SK-N-SH treated with all-trans-retinoic acid at 6 μM for 48 hours (cell line): ENCODE measurements around the gene PIKFYVE.
"Not testable (repeated sequence)": the region's sequence is repeated elsewhere in the genome, so short reads cannot be mapped to it uniquely, and the experiment has no call there.

Experiments
- ATAC-seq: fragments of 200-7000 bp; cut with Tn5 transposase; 3 replicates; pipeline ENCODE4 v1.9.1; 2020; ENCODE audit warnings: mild to moderate bottlenecking, moderate library complexity
- ARNTL ChIP-seq: fragments of 450-650 bp; formaldehyde crosslinking; IDR thresholded peaks from 2 replicates; pipeline ENCODE4 v1.5.0; 2020; ENCODE audit warnings: low read depth, mild to moderate bottlenecking, moderate library complexity, borderline replicate concordance
- BACH2 ChIP-seq: fragments of 250-450 bp; sonication (Bioruptor Pico); IDR thresholded peaks from 2 replicates; pipeline ENCODE4 v1.9.0; 2021; ENCODE audit warnings: mild to moderate bottlenecking, borderline replicate concordance
- CREB5 ChIP-seq: fragments of 250-450 bp; sonication (Bioruptor Pico); IDR thresholded peaks from 2 replicates; pipeline ENCODE4 v1.5.1; 2020; ENCODE audit warnings: low read depth, mild to moderate bottlenecking, moderate library complexity
- CSDC2 ChIP-seq: fragments of 250-450 bp; sonication (Bioruptor Pico); IDR thresholded peaks from 2 replicates; pipeline ENCODE4 v1.5.0; 2020; ENCODE audit warnings: mild to moderate bottlenecking, moderate library complexity
- ESRRG ChIP-seq: fragments of 250-450 bp; sonication (Bioruptor Pico); IDR thresholded peaks from 2 replicates; pipeline ENCODE4 v1.6.1; 2021; ENCODE audit warnings: mild to moderate bottlenecking
- GLIS3 ChIP-seq: fragments of 250-450 bp; sonication (Bioruptor Pico); IDR thresholded peaks from 2 replicates; pipeline ENCODE4 v1.5.0; 2020; ENCODE audit warnings: mild to moderate bottlenecking, moderate library complexity
- ISL1 ChIP-seq: fragments of 250-450 bp; sonication (Bioruptor Pico); IDR thresholded peaks from 2 replicates; pipeline ENCODE4 v2.1.2; 2022; ENCODE audit warnings: mild to moderate bottlenecking, moderate library complexity
- OSR1 ChIP-seq: fragments of 250-450 bp; sonication (Bioruptor Pico); IDR thresholded peaks from 2 replicates; pipeline ENCODE4 v1.8.0; 2022; ENCODE audit warnings: moderate library complexity, mild to moderate bottlenecking, inconsistent platforms
- POU6F1 ChIP-seq: fragments of 250-450 bp; sonication (Bioruptor Pico); IDR thresholded peaks from 2 replicates; pipeline ENCODE4 v1.8.0; 2021; ENCODE audit warnings: low read depth, mild to moderate bottlenecking, moderate library complexity, borderline replicate concordance
- PPARA ChIP-seq: fragments of 250-450 bp; sonication (Bioruptor Pico); IDR thresholded peaks from 2 replicates; pipeline ENCODE4 v1.5.0; 2020; ENCODE audit warnings: mild to moderate bottlenecking, borderline replicate concordance
- RARB ChIP-seq: fragments of 250-450 bp; sonication (Bioruptor Pico); IDR thresholded peaks from 2 replicates; pipeline ENCODE4 v1.8.0; 2021; ENCODE audit warnings: mild to moderate bottlenecking, moderate library complexity
- SNAI2 ChIP-seq: fragments of 250-450 bp; sonication (Bioruptor Pico); IDR thresholded peaks from 2 replicates; pipeline ENCODE4 v1.5.0; 2020; ENCODE audit warnings: mild to moderate bottlenecking, moderate library complexity
- TOX ChIP-seq: fragments of 250-450 bp; sonication (Bioruptor Pico); IDR thresholded peaks from 2 replicates; pipeline ENCODE4 v1.8.0; 2021; ENCODE audit warnings: mild to moderate bottlenecking, moderate library complexity, borderline replicate concordance
- TSHZ2 ChIP-seq: fragments of 250-450 bp; sonication (Bioruptor Pico); IDR thresholded peaks from 2 replicates; pipeline ENCODE4 v1.5.0; 2020; ENCODE audit warnings: mild to moderate bottlenecking, moderate library complexity
- ZC3H10 ChIP-seq: fragments of 250-450 bp; sonication (Bioruptor Pico); IDR thresholded peaks from 2 replicates; pipeline ENCODE4 v1.5.1; 2021; ENCODE audit warnings: mild to moderate bottlenecking, moderate library complexity
- ZFP3 ChIP-seq: fragments of 250-450 bp; sonication (Bioruptor Pico); IDR thresholded peaks from 2 replicates; pipeline ENCODE4 v1.5.0; 2020; ENCODE audit warnings: mild to moderate bottlenecking, moderate library complexity
- ZFP30 ChIP-seq: fragments of 450-650 bp; formaldehyde crosslinking; IDR thresholded peaks from 2 replicates; pipeline ENCODE4 v1.5.0; 2022; ENCODE audit warnings: mild to moderate bottlenecking, moderate library complexity
- ZNF565 ChIP-seq: fragments of 450-650 bp; formaldehyde crosslinking; conservative IDR thresholded peaks from 2 replicates; pipeline ENCODE4 v1.5.0; 2020; ENCODE audit warnings: low read depth, mild to moderate bottlenecking, moderate library complexity
- ZNF70 ChIP-seq: fragments of 450-650 bp; formaldehyde crosslinking; IDR thresholded peaks from 2 replicates; pipeline ENCODE4 v1.5.0; 2020; ENCODE audit warnings: mild to moderate bottlenecking, moderate library complexity
- ZNF8 ChIP-seq: fragments of 450-650 bp; formaldehyde crosslinking; IDR thresholded peaks from 2 replicates; pipeline ENCODE4 v1.5.0; 2020; ENCODE audit warnings: mild to moderate bottlenecking, moderate library complexity
- TF ChIP-seq, protein P1 (sequence below): fragments of 250-450 bp; sonication (Bioruptor Pico); IDR thresholded peaks from 2 replicates; pipeline ENCODE4 v1.8.0; 2020; ENCODE audit warnings: mild to moderate bottlenecking, moderate library complexity, borderline replicate concordance

PIKFYVE gene

DNA sequence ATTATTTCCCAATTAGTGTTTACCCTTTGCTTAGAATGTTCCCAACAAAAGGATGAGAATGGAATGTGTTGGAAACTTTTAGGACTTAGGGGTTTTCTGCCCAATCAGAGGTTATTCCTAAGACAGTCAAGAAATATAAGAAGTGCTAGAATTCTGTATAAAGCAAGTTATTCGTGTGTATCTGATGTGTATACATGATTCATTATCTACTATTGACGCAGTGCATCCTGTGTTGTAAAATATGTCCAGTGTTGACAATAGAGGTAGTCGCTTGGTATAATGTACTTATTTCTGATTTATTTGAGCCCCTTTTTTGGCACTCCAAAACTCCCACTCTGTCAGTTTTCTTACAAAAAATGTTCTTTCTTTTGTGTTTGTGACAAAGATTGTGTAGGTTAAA, 881 bp downstream of the PIKFYVE start:
- no peak; the same call in 2 of the 3 replicates for ATAC-seq
- no peak for TF ChIP-seq BACH2 (CRISPR knock-in tag)
- TF ChIP-seq ESRRG (CRISPR knock-in tag) = no peak
- TF ChIP-seq, protein P1, sequence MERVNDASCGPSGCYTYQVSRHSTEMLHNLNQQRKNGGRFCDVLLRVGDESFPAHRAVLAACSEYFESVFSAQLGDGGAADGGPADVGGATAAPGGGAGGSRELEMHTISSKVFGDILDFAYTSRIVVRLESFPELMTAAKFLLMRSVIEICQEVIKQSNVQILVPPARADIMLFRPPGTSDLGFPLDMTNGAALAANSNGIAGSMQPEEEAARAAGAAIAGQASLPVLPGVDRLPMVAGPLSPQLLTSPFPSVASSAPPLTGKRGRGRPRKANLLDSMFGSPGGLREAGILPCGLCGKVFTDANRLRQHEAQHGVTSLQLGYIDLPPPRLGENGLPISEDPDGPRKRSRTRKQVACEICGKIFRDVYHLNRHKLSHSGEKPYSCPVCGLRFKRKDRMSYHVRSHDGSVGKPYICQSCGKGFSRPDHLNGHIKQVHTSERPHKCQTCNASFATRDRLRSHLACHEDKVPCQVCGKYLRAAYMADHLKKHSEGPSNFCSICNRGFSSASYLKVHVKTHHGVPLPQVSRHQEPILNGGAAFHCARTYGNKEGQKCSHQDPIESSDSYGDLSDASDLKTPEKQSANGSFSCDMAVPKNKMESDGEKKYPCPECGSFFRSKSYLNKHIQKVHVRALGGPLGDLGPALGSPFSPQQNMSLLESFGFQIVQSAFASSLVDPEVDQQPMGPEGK (CRISPR knock-in tag) = no peak
- TF ChIP-seq ZC3H10 (CRISPR knock-in tag) = no peak
- TF ChIP-seq POU6F1 (CRISPR knock-in tag) = no peak
- TF ChIP-seq ISL1 = no peak
- no peak for TF ChIP-seq OSR1 (CRISPR knock-in tag)
- TF ChIP-seq ZNF70 (CRISPR knock-in tag) = no peak
- no peak for TF ChIP-seq TOX (CRISPR knock-in tag)
- no peak for TF ChIP-seq CREB5 (CRISPR knock-in tag)
- no peak for TF ChIP-seq TSHZ2 (CRISPR knock-in tag)
- TF ChIP-seq ZNF8 (CRISPR knock-in tag) = no peak
- no peak for TF ChIP-seq ZNF565 (CRISPR knock-in tag)
- no peak for TF ChIP-seq RARB (CRISPR knock-in tag)
- no peak for TF ChIP-seq GLIS3 (CRISPR knock-in tag)
- no peak for TF ChIP-seq ARNTL (CRISPR knock-in tag)
- no peak for TF ChIP-seq SNAI2
- no peak for TF ChIP-seq ZFP3 (CRISPR knock-in tag)
- TF ChIP-seq PPARA = no peak
- TF ChIP-seq ZFP30 (CRISPR knock-in tag) = no peak
- TF ChIP-seq, all 23 proteins: peak for 0

DNA sequence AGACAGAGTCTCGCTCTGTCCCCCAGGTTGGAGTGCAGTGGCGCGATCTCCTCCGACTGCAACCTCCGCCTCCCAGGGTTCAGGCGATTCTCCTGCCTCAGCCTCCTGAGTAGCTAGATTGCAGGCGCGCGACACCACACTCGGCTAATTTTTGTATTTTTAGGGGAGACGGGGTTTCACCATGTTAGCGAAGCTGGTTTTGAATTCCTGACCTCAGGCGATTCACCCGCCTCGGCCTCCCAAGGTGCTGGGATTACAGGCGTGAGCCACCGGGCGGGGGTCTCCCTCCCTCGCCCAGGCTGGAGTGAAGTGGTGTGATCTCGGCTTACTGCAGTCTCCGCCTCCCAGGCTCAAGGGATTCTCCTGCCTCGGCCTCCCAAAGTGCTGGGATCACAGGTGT, 1.5 kb downstream of the PIKFYVE start:
- not testable (repeated sequence) for ATAC-seq

DNA sequence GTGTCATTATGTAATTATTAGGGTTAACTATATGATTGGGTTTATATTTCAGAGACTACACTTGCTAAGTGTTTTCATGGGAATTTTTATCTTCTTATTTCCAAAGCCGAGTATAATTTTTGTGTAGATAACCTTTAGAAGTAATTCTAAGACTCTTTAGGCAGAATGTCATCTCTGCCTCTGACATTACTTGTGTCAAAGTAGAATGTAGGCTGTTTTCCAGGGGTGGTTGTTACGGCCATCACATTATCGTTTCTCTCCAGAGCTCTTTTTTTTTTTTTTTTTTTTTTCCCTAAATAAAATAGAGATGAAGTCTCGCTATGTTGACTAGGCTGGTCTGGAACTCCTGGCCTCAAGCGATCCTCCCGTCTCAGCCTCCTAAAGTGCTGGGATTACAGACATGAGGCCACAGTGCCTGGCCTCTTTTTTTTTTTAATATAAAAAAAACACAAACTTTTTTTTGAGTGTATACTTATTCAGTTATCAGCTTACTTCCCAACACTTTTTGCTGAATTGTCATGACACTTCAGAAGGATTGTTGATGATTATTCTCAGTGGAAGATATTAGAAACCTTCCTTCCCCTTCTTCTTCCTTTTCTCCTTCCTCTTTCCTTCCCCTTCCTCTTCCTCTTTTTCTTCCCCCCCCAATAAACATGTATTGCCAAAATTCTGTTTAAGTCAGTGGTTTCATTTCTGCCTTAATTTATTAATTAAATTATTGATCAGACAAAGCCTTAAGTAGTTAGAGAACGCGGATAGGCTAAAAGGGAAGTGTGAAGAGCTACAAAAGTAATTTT, 2.3 kb downstream of the PIKFYVE start:
- ATAC-seq = no peak
- TF ChIP-seq ARNTL (CRISPR knock-in tag) (no peak), OSR1 (CRISPR knock-in tag) (no peak), ZFP3 (CRISPR knock-in tag) (no peak), ISL1 (no peak), CSDC2 (CRISPR knock-in tag) (no peak), CREB5 (CRISPR knock-in tag) (no peak), ZC3H10 (CRISPR knock-in tag) (no peak), TSHZ2 (CRISPR knock-in tag) (no peak), ESRRG (CRISPR knock-in tag) (no peak), ZNF70 (CRISPR knock-in tag) (no peak), BACH2 (CRISPR knock-in tag) (no peak)
